Sigmoid colon (tissue), 7 donors: ENCODE results near the gene MIF4GD. TPM values are rescaled to one million over a fixed set of nuclear protein-coding genes. Genes with fewer than 3 reads are reported as not detected.

ENCODE experiments used
- DNase-seq: peaks from one replicate; pipeline ENCODE4 v3.0.0-alpha.2; 2019
- H3K27ac ChIP-seq, 4 donors: fragments of 200-600 bp; sonication (generic); one replicate each; pipeline ENCODE4 v1.5.1; 2016 to 2019; ENCODE audit warnings: mild to moderate bottlenecking in 1 of 4
- H3K27me3 ChIP-seq, 3 donors: fragments of 200-600 bp; sonication (generic); one replicate each; pipeline ENCODE4 v1.5.1; 2019; ENCODE audit warnings: mild to moderate bottlenecking in 1 of 3
- H3K36me3 ChIP-seq, 4 donors: fragments of 200-600 bp; sonication (generic); one replicate each; pipeline ENCODE4 v1.5.1; 2016 to 2019
- H3K4me1 ChIP-seq, 4 donors: fragments of 200-600 bp; sonication (generic); one replicate each; pipeline ENCODE4 v1.5.1; 2017 to 2019
- H3K4me3 ChIP-seq, 4 donors: fragments of 200-600 bp; sonication (generic); one replicate each; pipeline ENCODE4 v1.5.1; 2017 to 2019; ENCODE audit warnings: mild to moderate bottlenecking in 2 of 4, moderate library complexity in 1 of 4
- H3K9me3 ChIP-seq, 4 donors: fragments of 200-600 bp in 3 of 4; sonication (generic) in 3 of 4; one replicate each; pipeline versions ENCODE4 v1.5.1 to v1.6.1; 2013 to 2019
- CTCF ChIP-seq, 4 experiments: fragments of 450-650 bp in 3 of 4; fragments of 200-600 bp in 1 of 4; IDR thresholded peaks; one replicate each; pipeline ENCODE4 v1.5.1; 2016 to 2019; ENCODE audit warnings: antibody characterized with exemption in 4 of 4, mild to moderate bottlenecking in 3 of 4, moderate library complexity in 2 of 4
- EP300 ChIP-seq, 4 donors: sonication (generic); formaldehyde crosslinking; IDR thresholded peaks; one replicate each; pipeline ENCODE4 v1.6.1; 2017; ENCODE audit warnings: antibody characterized with exemption in 4 of 4
- POLR2A ChIP-seq, 2 donors: fragments of 450-650 bp; IDR thresholded peaks; one replicate each; pipeline ENCODE4 v1.6.1; 2016; ENCODE audit warnings: antibody characterized with exemption in 2 of 2, mild to moderate bottlenecking in 2 of 2, moderate library complexity in 2 of 2
- POLR2AphosphoS5 ChIP-seq, 4 donors: sonication (generic); formaldehyde crosslinking; IDR thresholded peaks; one replicate each; pipeline ENCODE4 v1.6.1; 2017; ENCODE audit warnings: antibody characterized with exemption in 4 of 4
- WGBS, 2 donors: extraction: QIAGEN DNeasy Blood & Tissue Kit; methylation state at CpG; one replicate each; pipeline ENCODE4 v1.1.7; 2013; 5-methylcytosine and 5-hydroxymethylcytosine counted together
- intact Hi-C: fragments of 100-400 bp; cut with DNase I; formaldehyde crosslinking; loops from one replicate; pipeline ENCODE4 v1.15.1; 2023
- polyA plus RNA-seq, 3 donors: library from polyadenylated mRNA; stranded (reverse); fragments of 200-250 nt; gene quantifications; one replicate each; pipeline ENCODE4 v1.2.3, GENCODE V29; 2013
- total RNA-seq, 4 donors: library from RNA; depleted of rRNA; stranded (reverse); fragments of >200 nt; gene quantifications; one replicate each; pipeline ENCODE4 v1.1.0, GENCODE V29; 2016
- donor health status: healthy with polysubstance abuse.
- donor health status: Bipolar disorder and iron deficiency.
- donor health status: healthy.

MIF4GD gene
- total and polyA plus RNA-seq, 7 donors, result 15.0 to 40.7 (median 21.0) TPM

DNA sequence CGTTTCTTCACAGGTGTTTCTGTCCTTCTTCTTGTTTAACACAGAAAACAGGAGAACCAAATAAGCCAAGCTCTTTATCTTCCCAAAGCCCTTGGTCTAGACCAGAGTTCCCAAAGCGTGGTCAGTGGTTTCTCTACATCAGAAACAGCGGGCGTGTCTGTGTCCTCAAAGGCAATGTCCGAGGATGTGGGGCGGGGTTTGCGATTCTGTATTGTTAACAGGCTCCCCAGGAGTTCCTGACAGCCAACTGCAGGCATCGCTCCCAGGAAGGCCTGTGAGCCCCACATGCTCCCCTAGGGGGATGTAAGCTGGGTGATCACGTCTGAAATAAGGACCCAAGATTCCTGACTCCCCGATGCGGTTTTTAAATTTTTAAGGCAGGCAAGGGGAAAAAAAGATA is 46.6 kb upstream of the MIF4GD start:
- peak overlapping the region in 1 of 4 donors; percentile 32 for H3K27ac ChIP-seq
- 57 to 75% methylated on average over 11 of the region's 11 CpGs for WGBS, 2 donors

GRCh38 chr17:75316253-75316652 is 45.2 kb upstream of the MIF4GD start:
- Histone ChIP-seq H3K4me1 (peaks cover 0 to 14% (median 3%) of the 10 kb centered on the region in 4 donors), H3K27ac (no peak overlapping the region), H3K27me3 (no peaks in the 10 kb centered on the region), H3K4me3 (no peak overlapping the region), H3K36me3 (peaks cover 5 to 37% (median 10%) of the 10 kb centered on the region in 4 donors), H3K9me3 (no peaks in the 10 kb centered on the region)
- DNase-seq, result no peak
- 82 to 83% methylated on average over 5 of the region's 5 CpGs for WGBS, 2 donors
- intact Hi-C loops, result no loop called here
- no peak for TF ChIP-seq POLR2A (IDR thresholded peaks at IDR 0.05)
- TF ChIP-seq EP300 (IDR thresholded peaks at IDR 0.05), result no peak
- no peak for TF ChIP-seq POLR2AphosphoS5 (IDR thresholded peaks at IDR 0.05)
- no peak for TF ChIP-seq CTCF (IDR thresholded peaks at IDR 0.05)

More for the DNA sequence above, 46.6 kb upstream of the MIF4GD start:
- TF ChIP-seq CTCF (IDR thresholded peaks at IDR 0.05) (no peak), POLR2AphosphoS5 (IDR thresholded peaks at IDR 0.05) (no peak), POLR2A (IDR thresholded peaks at IDR 0.05) (no peak), EP300 (IDR thresholded peaks at IDR 0.05) (no peak)
- H3K4me1 ChIP-seq, result peaks cover 0 to 14% (median 4%) of the 10 kb centered on the region in 4 donors
- no peak for DNase-seq
- intact Hi-C loops, result no loop called here
- no peaks in the 10 kb centered on the region for H3K9me3 ChIP-seq
- H3K36me3 ChIP-seq, result peaks cover 5 to 43% (median 15%) of the 10 kb centered on the region in 4 donors
- no peak overlapping the region for H3K4me3 ChIP-seq
- no peaks in the 10 kb centered on the region for H3K27me3 ChIP-seq

GRCh38 chr17:75315541-75316243 is 44.7 kb upstream of the MIF4GD start:
- peaks cover 5 to 31% (median 9%) of the 10 kb centered on the region in 4 donors for H3K36me3 ChIP-seq
- H3K4me3 ChIP-seq, result no peak overlapping the region
- TF ChIP-seq CTCF (IDR thresholded peaks at IDR 0.05) (no peak), POLR2A (IDR thresholded peaks at IDR 0.05) (no peak), EP300 (IDR thresholded peaks at IDR 0.05) (no peak), POLR2AphosphoS5 (IDR thresholded peaks at IDR 0.05) (no peak)
- intact Hi-C loops, result no loop called here
- H3K9me3 ChIP-seq, result no peaks in the 10 kb centered on the region
- WGBS, 2 donors, result 80 to 84% methylated on average over 19 of the region's 19 CpGs
- no peak for DNase-seq
- peaks cover 0 to 11% (median 2%) of the 10 kb centered on the region in 4 donors for H3K4me1 ChIP-seq
- H3K27ac ChIP-seq, result peak overlapping the region in 1 of 4 donors; percentile 11
- H3K27me3 ChIP-seq, result no peaks in the 10 kb centered on the region

DNA sequence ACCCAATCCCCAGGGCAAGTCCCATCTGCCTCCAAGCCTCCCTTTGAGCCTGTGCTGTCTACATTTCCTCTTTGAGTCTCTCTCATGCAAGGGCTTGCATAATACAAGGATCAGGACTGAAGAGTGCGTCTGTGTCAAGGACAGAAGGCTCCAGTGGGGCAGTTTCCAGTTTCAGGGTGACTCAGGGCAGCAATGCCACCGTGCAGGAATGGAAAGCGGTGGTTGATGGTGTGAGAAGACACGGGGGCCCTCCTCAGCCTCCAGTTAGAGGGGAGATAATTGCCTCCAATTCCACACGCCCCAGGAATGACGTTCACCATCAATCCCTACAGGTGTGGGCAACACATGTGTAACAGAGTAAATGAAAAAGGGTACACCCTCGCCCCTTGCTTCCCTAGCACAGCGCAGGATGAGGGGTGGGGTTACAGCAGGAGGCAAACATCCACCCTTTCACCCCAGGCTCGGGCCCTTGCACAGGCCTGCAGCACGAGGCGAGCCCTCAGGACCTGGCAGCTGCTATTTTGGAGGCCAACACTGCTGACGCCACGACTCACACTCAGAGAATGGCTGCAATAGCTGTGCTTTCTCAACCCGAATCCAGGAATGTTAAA is 43.0 kb upstream of the MIF4GD start:
- H3K4me1 ChIP-seq, result no peaks in the 10 kb centered on the region
- peak overlapping the region in 3 of 4 donors; percentile 24 to 63 (median 46) for H3K27ac ChIP-seq
- H3K36me3 ChIP-seq, result peaks cover 0 to 18% (median 4%) of the 10 kb centered on the region in 4 donors
- no peak overlapping the region for H3K4me3 ChIP-seq
- no peaks in the 10 kb centered on the region for H3K27me3 ChIP-seq
- TF ChIP-seq POLR2AphosphoS5 (IDR thresholded peaks at IDR 0.05), result peak in 2 of 4 donors; percentile 27 to 49
- no peak for TF ChIP-seq CTCF (IDR thresholded peaks at IDR 0.05)
- intact Hi-C loops, result no loop called here
- WGBS, 2 donors, result 83% methylated on average over 14 of the region's 14 CpGs
- no peaks in the 10 kb centered on the region for H3K9me3 ChIP-seq
- peak; percentile 75 for DNase-seq
